Measurements from ENCODE around the gene ARSA.

Gene ARSA

DNA sequence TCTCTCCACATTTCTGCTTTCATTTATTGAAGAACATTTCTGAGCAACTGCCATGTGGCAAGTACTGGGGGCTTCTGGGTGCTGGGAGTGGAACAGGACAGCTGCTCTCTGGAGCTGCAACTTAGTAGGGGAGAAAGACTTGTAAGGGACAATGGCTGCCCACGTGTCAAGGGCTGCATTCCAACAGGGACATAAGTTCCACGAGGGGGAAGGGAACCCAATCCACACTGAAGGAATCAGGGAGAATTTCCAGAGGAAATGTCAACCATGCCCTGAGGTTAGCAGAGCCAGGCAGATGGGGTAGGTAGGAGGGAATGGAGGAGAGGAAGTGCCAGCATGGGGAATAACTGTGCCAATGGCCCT, 25.6 kb downstream of the ARSA start:
- Histone ChIP-seq H3K4me1 (ENCODE audit: control insufficient read depth, insufficient read depth, low read length) (0 out of 2 replicates have a peak, but pooled peaks cover 4% of the 10 kb centered on the region), H3K36me3 (ENCODE audit: control insufficient read depth, insufficient read depth, low read length) (no peaks in the 10 kb centered on the region), H3K9me3 (ENCODE audit: control insufficient read depth, insufficient read depth, low read length) (no peaks in the 10 kb centered on the region), H3K27me3 (ENCODE audit: control insufficient read depth, insufficient read depth, low read length) (peaks cover 9% of the 10 kb centered on the region; the same call in 1 of the 2 replicates), H3K4me3 (ENCODE audit: low read length) (no peak overlapping the region), H3K27ac (ENCODE audit: low read length) (no peak overlapping the region)
- no peak for DNase-seq (ENCODE audit: low read depth, low spot score)
- WGBS (ENCODE audit: insufficient coverage, insufficient read length) = no CpG with 5 or more reads among the region's 2 CpGs

DNA sequence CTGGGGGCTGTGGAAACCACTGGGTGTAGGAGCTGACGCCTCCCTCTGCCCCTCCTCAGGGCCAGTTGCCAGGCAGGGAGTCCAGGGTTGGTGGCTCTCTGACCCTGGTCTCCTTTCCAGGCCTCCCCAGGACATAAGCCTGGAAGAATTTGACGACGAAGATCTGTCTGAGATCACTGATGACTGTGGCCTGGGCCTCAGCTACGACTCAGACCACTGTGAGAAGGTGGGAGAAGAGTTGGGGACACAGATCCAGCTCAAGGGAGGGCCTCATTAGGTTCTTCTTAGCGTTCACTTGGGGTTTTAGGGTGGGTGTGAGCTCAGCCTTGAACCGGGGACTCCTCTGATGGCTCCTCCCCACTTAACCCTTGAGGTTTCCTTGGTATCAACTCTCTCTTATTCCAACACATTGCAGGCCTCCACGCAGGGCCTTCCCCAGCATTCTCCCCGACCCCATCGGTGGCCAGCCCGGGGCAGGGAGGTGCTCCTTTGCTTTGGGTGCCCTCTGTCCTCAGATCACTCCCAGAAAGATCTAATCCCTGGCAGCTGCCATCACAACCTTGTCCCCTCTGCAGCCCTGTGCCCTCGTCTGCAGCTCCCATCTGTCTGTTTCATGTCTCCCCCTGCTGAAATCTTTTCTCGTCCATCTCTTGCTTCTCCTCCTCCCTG, 26.1 kb downstream of the ARSA start:
- Histone ChIP-seq H3K36me3 (ENCODE audit: control insufficient read depth, insufficient read depth, low read length) (no peaks in the 10 kb centered on the region), H3K27ac (ENCODE audit: low read length) (no peak overlapping the region), H3K4me3 (ENCODE audit: low read length) (no peak overlapping the region), H3K27me3 (ENCODE audit: control insufficient read depth, insufficient read depth, low read length) (peaks cover 9% of the 10 kb centered on the region; the same call in 1 of the 2 replicates), H3K9me3 (ENCODE audit: control insufficient read depth, insufficient read depth, low read length) (no peaks in the 10 kb centered on the region), H3K4me1 (ENCODE audit: control insufficient read depth, insufficient read depth, low read length) (0 out of 2 replicates have a peak, but pooled peaks cover 4% of the 10 kb centered on the region)
- WGBS (ENCODE audit: insufficient coverage, insufficient read length) = no CpG with 5 or more reads among the region's 12 CpGs
- DNase-seq (ENCODE audit: low read depth, low spot score) = no peak

DNA sequence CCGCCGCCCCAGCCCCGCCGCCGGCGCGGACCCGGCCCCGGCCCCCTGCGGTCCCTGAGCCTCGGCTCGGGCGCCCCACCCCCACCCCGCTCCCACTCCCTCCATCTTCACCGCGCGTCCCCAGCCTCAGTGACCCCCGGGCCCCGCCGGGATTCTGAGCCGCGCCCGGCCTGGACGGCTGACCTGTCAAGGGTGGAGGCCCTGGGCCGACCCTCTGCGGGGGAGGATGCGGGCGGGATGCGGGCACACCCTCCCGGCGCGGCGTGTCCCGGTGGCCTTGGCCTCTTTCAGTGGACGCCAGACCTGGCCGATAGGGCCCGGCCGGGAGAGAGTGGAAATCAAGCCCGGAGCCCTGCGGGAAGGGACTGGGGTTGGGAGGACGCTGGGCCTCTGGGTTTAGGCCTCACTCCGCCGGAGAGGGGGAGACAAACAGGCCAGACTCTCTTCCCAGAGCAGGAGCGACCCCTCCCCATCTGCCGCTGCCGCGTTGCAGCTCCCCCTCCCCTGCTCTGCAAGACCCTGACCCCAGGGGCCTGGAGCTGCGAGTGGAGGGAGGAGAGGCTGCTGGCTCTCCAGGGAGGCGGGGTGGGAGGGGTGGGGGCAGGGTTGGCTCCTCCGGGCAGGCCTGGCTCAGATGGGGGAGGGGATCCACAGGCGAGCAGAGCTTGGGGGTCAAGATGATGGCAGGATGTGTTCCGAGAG, 26.8 kb downstream of the ARSA start:
- Histone ChIP-seq H3K27me3 (ENCODE audit: control insufficient read depth, insufficient read depth, low read length) (peaks cover 9% of the 10 kb centered on the region; the same call in 1 of the 2 replicates), H3K27ac (ENCODE audit: low read length) (no peak overlapping the region), H3K36me3 (ENCODE audit: control insufficient read depth, insufficient read depth, low read length) (no peaks in the 10 kb centered on the region), H3K9me3 (ENCODE audit: control insufficient read depth, insufficient read depth, low read length) (no peaks in the 10 kb centered on the region), H3K4me3 (ENCODE audit: low read length) (peak overlapping the region; percentile 12; the same call in 1 of the 2 replicates), H3K4me1 (ENCODE audit: control insufficient read depth, insufficient read depth, low read length) (0 out of 2 replicates have a peak, but pooled peaks cover 4% of the 10 kb centered on the region)
- DNase-seq (ENCODE audit: low read depth, low spot score) = no peak
- no CpG with 5 or more reads among the region's 52 CpGs for WGBS (ENCODE audit: insufficient coverage, insufficient read length)

DNA sequence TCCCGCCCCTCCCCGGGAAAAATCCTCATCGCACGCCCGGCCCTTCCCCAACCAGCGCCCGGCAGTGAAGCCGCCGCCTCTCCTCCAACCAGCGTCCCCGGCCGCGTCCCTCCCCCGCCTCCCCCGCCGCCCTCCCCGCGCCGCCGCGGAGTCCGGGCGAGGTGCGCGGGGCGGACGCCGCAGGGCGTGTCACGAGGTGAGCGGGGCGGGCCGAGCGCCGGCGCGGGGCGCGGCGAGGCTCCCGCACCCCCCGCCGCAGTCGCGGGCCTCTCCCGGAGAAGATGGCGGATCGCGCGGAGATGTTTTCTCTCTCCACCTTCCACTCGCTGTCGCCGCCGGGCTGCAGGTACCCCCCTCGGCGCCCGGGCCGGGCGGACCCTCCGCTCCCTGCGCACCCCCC, 27.4 kb downstream of the ARSA start, which contains the start of gene MAPK8IP2:
Gene MAPK8IP2 (plus strand): TSS at position 256 of the 400 bp plus-strand sequence. CDS start 26 bp downstream, at position 282.
- Histone ChIP-seq H3K9me3 (ENCODE audit: control insufficient read depth, insufficient read depth, low read length) (no peaks in the 10 kb centered on the region), H3K27ac (ENCODE audit: low read length) (no peak within 1 kb of the TSS), H3K4me3 (ENCODE audit: low read length) (peak within 1 kb of the TSS; percentile 37), H3K4me1 (ENCODE audit: control insufficient read depth, insufficient read depth, low read length) (0 out of 2 replicates have a peak, but pooled peaks cover 4% of the 10 kb centered on the region), H3K36me3 (ENCODE audit: control insufficient read depth, insufficient read depth, low read length) (no peaks in the 10 kb centered on the region), H3K27me3 (ENCODE audit: control insufficient read depth, insufficient read depth, low read length) (peaks cover 9% of the 10 kb centered on the region; the same call in 1 of the 2 replicates)
- no CpG with 5 or more reads among the region's 61 CpGs for WGBS (ENCODE audit: insufficient coverage, insufficient read length)
- no peak for DNase-seq (ENCODE audit: low read depth, low spot score)

DNA sequence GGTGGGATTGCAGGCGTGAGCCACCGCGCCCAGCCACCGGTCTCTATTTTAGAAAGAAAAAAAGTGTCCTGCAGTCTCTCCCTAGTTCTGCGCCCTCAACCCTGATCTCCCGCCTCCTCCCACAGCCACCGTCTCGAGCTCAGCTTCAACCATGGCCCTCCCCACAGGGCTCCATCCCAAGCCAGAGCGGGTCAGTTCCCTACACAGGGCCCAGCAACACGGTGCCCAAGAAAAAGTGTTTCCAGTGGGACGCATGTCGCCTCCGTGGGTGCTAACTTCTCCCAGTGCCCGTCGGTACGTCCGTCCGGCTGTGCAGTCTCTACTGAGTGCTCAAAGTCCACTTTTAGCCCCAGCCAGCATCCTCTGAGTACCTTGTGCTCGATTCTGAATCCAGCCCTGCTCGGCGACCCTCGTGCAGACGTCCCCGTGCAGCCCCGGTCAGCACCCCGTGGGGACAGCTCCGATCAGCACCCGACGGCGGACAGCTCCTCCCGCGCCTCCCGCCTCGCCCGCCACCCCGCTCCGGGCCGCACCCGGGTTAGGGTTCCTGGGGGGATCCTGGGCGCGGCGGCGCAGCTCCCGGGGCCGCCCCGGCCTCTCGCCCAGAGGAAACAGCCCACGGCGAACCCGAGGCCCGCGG, 28.0 kb downstream of the ARSA start:
- H3K36me3 ChIP-seq (ENCODE audit: control insufficient read depth, insufficient read depth, low read length) = no peaks in the 10 kb centered on the region
- H3K9me3 ChIP-seq (ENCODE audit: control insufficient read depth, insufficient read depth, low read length) = no peaks in the 10 kb centered on the region
- peaks cover 9% of the 10 kb centered on the region; the same call in 1 of the 2 replicates for H3K27me3 ChIP-seq (ENCODE audit: control insufficient read depth, insufficient read depth, low read length)
- H3K4me3 ChIP-seq (ENCODE audit: low read length) = peak overlapping the region; percentile 5; the same call in 1 of the 2 replicates
- H3K27ac ChIP-seq (ENCODE audit: low read length) = no peak overlapping the region
- H3K4me1 ChIP-seq (ENCODE audit: control insufficient read depth, insufficient read depth, low read length) = 0 out of 2 replicates have a peak, but pooled peaks cover 4% of the 10 kb centered on the region
- DNase-seq (ENCODE audit: low read depth, low spot score) = no peak
- no CpG with 5 or more reads among the region's 52 CpGs for WGBS (ENCODE audit: insufficient coverage, insufficient read length)

DNA sequence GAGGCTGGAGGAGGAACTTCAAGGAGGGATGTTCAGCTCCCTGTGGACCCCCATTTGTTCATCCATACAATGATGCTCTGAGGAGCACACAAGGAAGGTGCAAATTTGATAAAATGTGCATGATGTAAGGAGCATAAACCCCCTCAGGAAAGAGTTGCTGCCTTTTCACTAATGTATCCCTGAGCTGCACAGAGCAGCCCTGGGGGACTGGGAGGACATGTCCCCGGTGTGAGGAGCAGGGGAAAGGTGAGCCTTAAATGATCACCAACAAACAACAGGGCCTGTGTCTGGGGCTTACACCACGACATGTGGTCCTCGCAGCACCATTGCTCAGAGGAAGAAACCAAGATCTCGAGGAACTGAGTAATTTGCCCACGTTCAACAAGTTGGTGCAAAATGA, 30.9 kb downstream of the ARSA start:
- Histone ChIP-seq H3K4me1 (ENCODE audit: control insufficient read depth, insufficient read depth, low read length) (0 out of 2 replicates have a peak, but pooled peaks cover 4% of the 10 kb centered on the region), H3K9me3 (ENCODE audit: control insufficient read depth, insufficient read depth, low read length) (no peaks in the 10 kb centered on the region), H3K27me3 (ENCODE audit: control insufficient read depth, insufficient read depth, low read length) (peaks cover 5% of the 10 kb centered on the region; the same call in 1 of the 2 replicates), H3K36me3 (ENCODE audit: control insufficient read depth, insufficient read depth, low read length) (no peaks in the 10 kb centered on the region), H3K4me3 (ENCODE audit: low read length) (no peak overlapping the region), H3K27ac (ENCODE audit: low read length) (no peak overlapping the region)
- no peak for DNase-seq (ENCODE audit: low read depth, low spot score)
- no CpG with 5 or more reads among the region's 5 CpGs for WGBS (ENCODE audit: insufficient coverage, insufficient read length)

DNA sequence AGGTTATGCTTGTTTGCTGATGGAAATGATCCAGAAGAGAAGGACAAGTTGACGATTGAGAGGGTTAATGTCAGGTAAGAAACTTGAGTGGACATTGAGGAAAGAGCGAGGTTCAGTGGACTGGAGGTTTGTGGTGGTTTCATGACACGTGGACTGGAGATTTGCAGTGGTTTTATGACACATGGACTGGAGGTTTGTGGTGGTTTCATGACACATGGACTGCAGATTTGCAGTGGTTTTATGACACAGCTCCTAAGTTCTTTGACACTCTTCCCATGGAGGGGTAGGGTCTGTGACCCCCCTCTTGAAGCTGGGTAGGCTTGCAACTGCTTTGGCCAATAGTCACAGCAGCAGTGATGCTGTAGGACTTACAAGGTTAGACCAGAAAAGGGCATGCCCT, 32.8 kb downstream of the ARSA start:
- no CpG with 5 or more reads among the region's 3 CpGs for WGBS (ENCODE audit: insufficient coverage, insufficient read length)
- Histone ChIP-seq H3K4me3 (ENCODE audit: low read length) (no peak overlapping the region), H3K27ac (ENCODE audit: low read length) (no peak overlapping the region)

DNA sequence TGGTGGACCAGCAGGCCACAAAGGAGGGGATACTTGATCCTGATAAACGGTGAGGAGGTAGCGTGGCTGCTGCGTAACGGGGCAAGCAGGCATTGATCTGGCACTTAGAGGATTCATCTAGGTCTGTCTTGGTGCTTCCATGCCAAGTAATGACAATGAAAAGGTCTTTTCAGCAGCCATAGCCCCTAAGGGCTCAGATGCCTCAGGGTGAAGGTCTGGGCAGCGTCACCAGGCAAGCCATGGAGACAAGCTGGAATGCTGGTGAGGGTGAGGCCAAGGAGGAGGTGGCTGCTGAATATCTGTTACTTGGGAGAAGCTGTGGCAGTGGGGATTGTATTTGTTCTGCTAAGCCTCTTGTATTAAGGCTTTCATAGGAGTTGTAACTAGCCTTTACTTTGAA, 40.5 kb downstream of the ARSA start:
- DNase-seq (ENCODE audit: low read depth, low spot score) = no peak
- no CpG with 5 or more reads among the region's 5 CpGs for WGBS (ENCODE audit: insufficient coverage, insufficient read length)
- no peaks in the 10 kb centered on the region for H3K36me3 ChIP-seq (ENCODE audit: control insufficient read depth, insufficient read depth, low read length)
- H3K27me3 ChIP-seq (ENCODE audit: control insufficient read depth, insufficient read depth, low read length) = no peaks in the 10 kb centered on the region
- no peak overlapping the region for H3K4me3 ChIP-seq (ENCODE audit: low read length)
- H3K4me1 ChIP-seq (ENCODE audit: control insufficient read depth, insufficient read depth, low read length) = no peaks in the 10 kb centered on the region
- H3K9me3 ChIP-seq (ENCODE audit: control insufficient read depth, insufficient read depth, low read length) = no peaks in the 10 kb centered on the region
- no peak overlapping the region for H3K27ac ChIP-seq (ENCODE audit: low read length)

More for the DNA sequence above, 32.8 kb downstream of the ARSA start:
- H3K9me3 ChIP-seq (ENCODE audit: control insufficient read depth, insufficient read depth, low read length) = no peaks in the 10 kb centered on the region
- H3K27me3 ChIP-seq (ENCODE audit: control insufficient read depth, insufficient read depth, low read length) = peaks cover 3% of the 10 kb centered on the region; the same call in 1 of the 2 replicates
- H3K36me3 ChIP-seq (ENCODE audit: control insufficient read depth, insufficient read depth, low read length) = no peaks in the 10 kb centered on the region
- DNase-seq (ENCODE audit: low read depth, low spot score) = no peak
- 0 out of 2 replicates have a peak, but pooled peaks cover 2% of the 10 kb centered on the region for H3K4me1 ChIP-seq (ENCODE audit: control insufficient read depth, insufficient read depth, low read length)

DNA sequence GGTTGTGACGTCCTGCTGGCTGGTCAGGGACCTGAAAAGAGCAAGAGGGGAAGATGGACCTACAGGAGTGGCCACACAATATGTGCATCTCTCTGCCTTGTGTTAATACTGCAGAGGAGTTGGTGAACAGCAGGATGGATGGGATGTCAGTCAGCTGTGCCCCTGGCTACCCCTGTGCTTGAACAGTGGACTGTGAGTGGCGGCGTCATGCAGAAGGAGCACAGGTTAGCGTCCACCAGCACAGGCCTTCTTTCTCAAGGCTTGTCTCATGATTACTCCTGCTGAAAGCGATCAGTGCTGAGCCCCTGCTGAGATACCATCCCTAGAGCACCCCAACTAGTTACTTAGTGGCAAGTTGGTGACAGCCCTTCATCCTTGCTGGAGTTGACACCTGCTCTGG, 41.5 kb downstream of the ARSA start:
- peaks cover 1% of the 10 kb centered on the region; the same call in 1 of the 2 replicates for H3K4me1 ChIP-seq (ENCODE audit: control insufficient read depth, insufficient read depth, low read length)
- WGBS (ENCODE audit: insufficient coverage, insufficient read length) = no CpG with 5 or more reads among the region's 5 CpGs
- no peaks in the 10 kb centered on the region for H3K9me3 ChIP-seq (ENCODE audit: control insufficient read depth, insufficient read depth, low read length)
- no peak for DNase-seq (ENCODE audit: low read depth, low spot score)
- H3K4me3 ChIP-seq (ENCODE audit: low read length) = no peak overlapping the region
- H3K36me3 ChIP-seq (ENCODE audit: control insufficient read depth, insufficient read depth, low read length) = no peaks in the 10 kb centered on the region
- no peaks in the 10 kb centered on the region for H3K27me3 ChIP-seq (ENCODE audit: control insufficient read depth, insufficient read depth, low read length)
- H3K27ac ChIP-seq (ENCODE audit: low read length) = no peak overlapping the region

DNA sequence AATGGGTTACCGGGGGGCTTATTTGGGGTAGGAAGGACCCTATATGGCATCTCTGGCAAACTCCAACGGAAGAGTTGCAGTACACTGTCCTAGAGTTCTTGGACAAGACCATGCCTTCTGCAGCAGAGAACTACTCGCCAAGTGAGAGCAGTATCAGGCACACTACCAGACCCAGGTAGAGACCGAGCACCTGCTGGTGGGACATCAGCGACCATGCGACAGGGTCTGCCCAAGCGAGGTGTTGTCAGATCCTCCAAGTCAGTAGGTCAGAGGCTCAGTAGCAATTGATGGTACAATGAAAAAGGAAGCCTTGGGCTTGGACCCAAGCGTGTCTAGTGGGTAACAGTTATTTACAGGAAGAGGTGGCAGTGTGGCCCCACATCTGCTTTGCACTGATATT, 42.2 kb downstream of the ARSA start:
- DNase-seq (ENCODE audit: low read depth, low spot score) = no peak
- Histone ChIP-seq H3K27ac (ENCODE audit: low read length) (no peak overlapping the region), H3K9me3 (ENCODE audit: control insufficient read depth, insufficient read depth, low read length) (no peaks in the 10 kb centered on the region)

More for the DNA sequence above, 42.2 kb downstream of the ARSA start:
- no CpG with 5 or more reads among the region's 8 CpGs for WGBS (ENCODE audit: insufficient coverage, insufficient read length)
- H3K4me3 ChIP-seq (ENCODE audit: low read length) = no peak overlapping the region
- H3K36me3 ChIP-seq (ENCODE audit: control insufficient read depth, insufficient read depth, low read length) = no peaks in the 10 kb centered on the region
- H3K27me3 ChIP-seq (ENCODE audit: control insufficient read depth, insufficient read depth, low read length) = no peaks in the 10 kb centered on the region
- H3K4me1 ChIP-seq (ENCODE audit: control insufficient read depth, insufficient read depth, low read length) = peaks cover 1% of the 10 kb centered on the region; the same call in 1 of the 2 replicates
